H1 (cell line): ENCODE measurements around the gene MCF2L.

Experiments used
- ATF2 ChIP-seq: IDR thresholded peaks from 2 replicates; pipeline ENCODE4 v1.6.1; 2012; ENCODE audit warnings: low read length, inconsistent platforms
- CTCF ChIP-seq, 3 experiments: IDR thresholded peaks; 1 replicate in 2 of 3; 2 replicates in 1 of 3; pipeline versions ENCODE4 v1.5.1 to v1.6.1; 2011; ENCODE audit warnings: low read length in 3 of 3, mild to moderate bottlenecking in 3 of 3, inconsistent platforms in 2 of 3, low read depth in 1 of 3, moderate library complexity in 1 of 3; ENCODE audit not compliant: insufficient read depth in 1 of 3; ENCODE audit errors: control extremely low read depth in 1 of 3
- EP300 ChIP-seq, 2 experiments: IDR thresholded peaks; 1 replicate in 1 of 2; 2 replicates in 1 of 2; pipeline ENCODE4 v1.6.1; 2011 to 2012; ENCODE audit warnings: low read depth in 2 of 2, low read length in 2 of 2, mild to moderate bottlenecking in 2 of 2, borderline replicate concordance in 1 of 2, inconsistent platforms in 1 of 2, moderate library complexity in 1 of 2
- JUN ChIP-seq: IDR thresholded peaks from 2 replicates; pipeline ENCODE4 v1.6.1; 2011; ENCODE audit warnings: low read depth, mild to moderate bottlenecking, improper control_type of control experiment, low read length
- RBBP5 ChIP-seq: IDR thresholded peaks from 2 replicates; pipeline ENCODE4 v1.7.1; 2012; ENCODE audit warnings: low read depth, mild to moderate bottlenecking, inconsistent platforms, low read length, moderate library complexity, borderline replicate concordance
- RFX5 ChIP-seq: IDR thresholded peaks from 2 replicates; pipeline ENCODE4 v1.6.1; 2011; ENCODE audit warnings: low read depth, low read length, improper control_type of control experiment, borderline replicate concordance
- TCF12 ChIP-seq: IDR thresholded peaks from 2 replicates; pipeline ENCODE4 v1.6.1; 2011; ENCODE audit warnings: low read depth, mild to moderate bottlenecking, low read length
- USF2 ChIP-seq: IDR thresholded peaks from 2 replicates; pipeline ENCODE4 v1.6.1; 2011; ENCODE audit warnings: low read length, improper control_type of control experiment
- YY1 ChIP-seq: IDR thresholded peaks from 2 replicates; pipeline ENCODE4 v1.6.1; 2011; ENCODE audit warnings: low read depth, mild to moderate bottlenecking, low read length

GRCh38 chr13:113114511-113115362 lies 145.7 kb downstream of the MCF2L start:
- no peak for TF ChIP-seq CTCF (IDR thresholded peaks at IDR 0.05; ENCODE audit: control extremely low read depth in 1 of 3, insufficient read depth in 1 of 3, low read depth in 1 of 3, low read length in 3 of 3)
- no peak for TF ChIP-seq TCF12
- TF ChIP-seq USF2: no peak
- TF ChIP-seq RBBP5: no peak
- no peak for TF ChIP-seq JUN
- no peak for TF ChIP-seq EP300 (IDR thresholded peaks at IDR 0.05; ENCODE audit: borderline replicate concordance in 1 of 2, low read depth in 2 of 2, low read length in 2 of 2)
- no peak for TF ChIP-seq YY1
- no peak for TF ChIP-seq RFX5
- TF ChIP-seq ATF2: no peak
